ENCODE data around the gene TEX28.
"Not testable (repeated sequence)": the region's sequence is repeated elsewhere in the genome, so short reads cannot be mapped to it uniquely, and the experiment has no call there.

TEX28 gene

GRCh38 chrX:154247377-154248045 is 47.4 kb downstream of the TEX28 start:
- DNase-seq (ENCODE audit: low read depth, low spot score) = not testable (repeated sequence)

- DNase-seq (ENCODE audit: low read depth, low spot score) = not testable (repeated sequence)
Observed at GRCh38 chrX:154239982-154240503, 54.9 kb downstream of the TEX28 start.

GRCh38 chrX:154238939-154239559 is 55.9 kb downstream of the TEX28 start:
- not testable (repeated sequence) for DNase-seq (ENCODE audit: low read depth, low spot score)

GRCh38 chrX:154233620-154234019 is 61.3 kb downstream of the TEX28 start:
- DNase-seq (ENCODE audit: low read depth, low spot score) = not testable (repeated sequence)

GRCh38 chrX:154231443-154231842 is 63.5 kb downstream of the TEX28 start:
- not testable (repeated sequence) for DNase-seq (ENCODE audit: low read depth, low spot score)

- not testable (repeated sequence) for DNase-seq (ENCODE audit: low read depth, low spot score)
Observed at GRCh38 chrX:154226706-154227105, 68.2 kb downstream of the TEX28 start.

- not testable (repeated sequence) for DNase-seq (ENCODE audit: low read depth, low spot score)
Observed at GRCh38 chrX:154225292-154225691, 69.6 kb downstream of the TEX28 start.
